Fibroblast of lung (primary cell): ENCODE measurements around the gene ZBTB32. TPM values are rescaled to one million over a fixed set of nuclear protein-coding genes. Genes with fewer than 3 reads are reported as not detected.

Experiments used
- DNase-seq, 2 donors: peaks; one replicate each; pipeline versions ENCODE4 v3.0.0 to v3.0.0-alpha.2; 2010; ENCODE audit warnings: low read depth in 2 of 2
- H2AFZ ChIP-seq: 2 replicates; pipeline ENCODE4 v1.5.1; 2012; ENCODE audit warnings: low read length, control low read depth, inconsistent platforms
- H3K27ac ChIP-seq: 2 replicates; pipeline ENCODE4 v1.5.1; 2011; ENCODE audit warnings: low read length, control low read depth; ENCODE audit not compliant: insufficient read depth
- H3K27me3 ChIP-seq: 2 replicates; pipeline ENCODE4 v1.5.1; 2011; ENCODE audit warnings: mild to moderate bottlenecking, low read length; ENCODE audit not compliant: control insufficient read depth, insufficient read depth
- H3K36me3 ChIP-seq: 2 replicates; pipeline ENCODE4 v1.5.1; 2011; ENCODE audit warnings: low read length; ENCODE audit not compliant: control insufficient read depth, insufficient read depth
- H3K4me1 ChIP-seq: 2 replicates; pipeline ENCODE4 v1.5.1; 2011; ENCODE audit warnings: low read length; ENCODE audit not compliant: control insufficient read depth, insufficient read depth; ENCODE audit errors: extremely low read depth
- H3K4me2 ChIP-seq: 2 replicates; pipeline ENCODE4 v1.5.1; 2011; ENCODE audit warnings: low read length, control low read depth; ENCODE audit not compliant: insufficient read depth; ENCODE audit errors: extremely low read depth
- H3K4me3 ChIP-seq, 4 experiments: fragments of 200-600 bp in 1 of 4; sonication (generic) in 1 of 4; replicated peaks in 1 of 4; 2 replicates each; pipeline ENCODE4 v1.5.1; 2011 to 2016; ENCODE audit warnings: low read length in 4 of 4, low read depth in 3 of 4, mild to moderate bottlenecking in 3 of 4, control low read depth in 2 of 4, inconsistent platforms in 1 of 4, mixed read lengths in 1 of 4; ENCODE audit not compliant: insufficient read depth in 1 of 4; ENCODE audit errors: control extremely low read depth in 1 of 4
- H3K79me2 ChIP-seq: 2 replicates; pipeline ENCODE4 v1.5.1; 2012; ENCODE audit warnings: mild to moderate bottlenecking, low read length, inconsistent platforms; ENCODE audit not compliant: control insufficient read depth, insufficient read depth
- H3K9ac ChIP-seq: 2 replicates; pipeline ENCODE4 v1.5.1; 2011; ENCODE audit warnings: mild to moderate bottlenecking, low read length, control low read depth; ENCODE audit not compliant: insufficient read depth
- H3K9me3 ChIP-seq: 2 replicates; pipeline ENCODE4 v1.5.1; 2012; ENCODE audit warnings: low read depth, low read length; ENCODE audit not compliant: control insufficient read depth, insufficient read depth
- H4K20me1 ChIP-seq: 2 replicates; pipeline ENCODE4 v1.5.1; 2011; ENCODE audit warnings: low read length; ENCODE audit not compliant: control insufficient read depth, insufficient read depth; ENCODE audit errors: extremely low read depth
- EZH2 ChIP-seq: IDR thresholded peaks from 2 replicates; pipeline ENCODE4 v1.5.1; 2012; ENCODE audit warnings: low read length, control low read depth, mild to moderate bottlenecking; ENCODE audit errors: missing control alignments
- polyA plus RNA-seq, 2 donors: library from polyadenylated mRNA; depleted of rRNA in 1 of 2; stranded (reverse) in 1 of 2; unstranded in 1 of 2; fragments of >200 nt; gene quantifications; 2 replicates each; pipeline ENCODE4 v1.2.1, GENCODE V29; 2011 to 2012; ENCODE audit warnings: missing spikeins in 1 of 2
- total RNA-seq: library from RNA; depleted of rRNA; stranded (reverse); fragments of >200 nt; gene quantifications from 2 replicates; pipeline ENCODE4 v1.2.1, GENCODE V29; 2014
- TF ChIP-seq, protein P1 (sequence below), 2 donors: IDR thresholded peaks in 1 of 2; conservative IDR thresholded peaks in 1 of 2; 1 replicate in 1 of 2; 2 replicates in 1 of 2; pipeline ENCODE4 v1.5.1; 2011 to 2012; ENCODE audit warnings: low read length in 2 of 2, control low read depth in 1 of 2, inconsistent platforms in 1 of 2, low read depth in 1 of 2, mild to moderate bottlenecking in 1 of 2

Gene ZBTB32
- total and polyA plus RNA-seq, 2 donors (not counting 1 experiment from before 2014, with no cell fraction given): not detected

DNA sequence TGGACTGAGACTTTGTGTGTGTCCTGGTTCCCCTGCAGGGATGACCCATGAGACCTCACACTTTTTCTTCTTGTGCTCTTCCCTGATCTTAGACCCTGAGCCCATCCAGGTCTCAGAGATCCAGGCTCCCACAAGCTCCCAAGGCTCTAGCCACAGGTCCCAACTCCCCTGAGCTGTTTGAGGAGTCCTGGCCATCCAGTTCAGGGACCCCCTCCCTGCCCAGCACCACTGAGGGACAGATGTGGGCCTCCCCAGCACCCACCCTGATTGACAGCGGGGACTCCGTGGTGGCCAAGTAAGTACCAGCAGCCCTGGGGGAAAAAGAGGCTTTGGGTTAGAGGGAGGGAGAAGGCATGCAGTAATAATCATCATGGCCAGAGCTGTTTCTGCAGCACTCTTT is 55.3 kb downstream of the ZBTB32 start:
- Histone ChIP-seq H3K4me1 (peaks cover 17% of the 10 kb centered on the region), H3K36me3 (peaks cover 17% of the 10 kb centered on the region), H3K79me2 (peaks cover 23% of the 10 kb centered on the region), H2AFZ (no peak overlapping the region), H3K4me3 (peak overlapping the region in 1 of 4 experiments; percentile 98), H3K27ac (peak overlapping the region; percentile 8), H3K27me3 (no peaks in the 10 kb centered on the region), H3K4me2 (no peak overlapping the region), H4K20me1 (no peaks in the 10 kb centered on the region), H3K9ac (no peak overlapping the region), H3K9me3 (no peaks in the 10 kb centered on the region)
- DNase-seq: no peak
- no peak for TF ChIP-seq EZH2
- TF ChIP-seq, protein P1, sequence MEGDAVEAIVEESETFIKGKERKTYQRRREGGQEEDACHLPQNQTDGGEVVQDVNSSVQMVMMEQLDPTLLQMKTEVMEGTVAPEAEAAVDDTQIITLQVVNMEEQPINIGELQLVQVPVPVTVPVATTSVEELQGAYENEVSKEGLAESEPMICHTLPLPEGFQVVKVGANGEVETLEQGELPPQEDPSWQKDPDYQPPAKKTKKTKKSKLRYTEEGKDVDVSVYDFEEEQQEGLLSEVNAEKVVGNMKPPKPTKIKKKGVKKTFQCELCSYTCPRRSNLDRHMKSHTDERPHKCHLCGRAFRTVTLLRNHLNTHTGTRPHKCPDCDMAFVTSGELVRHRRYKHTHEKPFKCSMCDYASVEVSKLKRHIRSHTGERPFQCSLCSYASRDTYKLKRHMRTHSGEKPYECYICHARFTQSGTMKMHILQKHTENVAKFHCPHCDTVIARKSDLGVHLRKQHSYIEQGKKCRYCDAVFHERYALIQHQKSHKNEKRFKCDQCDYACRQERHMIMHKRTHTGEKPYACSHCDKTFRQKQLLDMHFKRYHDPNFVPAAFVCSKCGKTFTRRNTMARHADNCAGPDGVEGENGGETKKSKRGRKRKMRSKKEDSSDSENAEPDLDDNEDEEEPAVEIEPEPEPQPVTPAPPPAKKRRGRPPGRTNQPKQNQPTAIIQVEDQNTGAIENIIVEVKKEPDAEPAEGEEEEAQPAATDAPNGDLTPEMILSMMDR (conservative IDR thresholded peaks at IDR 0.05 in 1 of 2, IDR thresholded peaks at IDR 0.05 in 1 of 2; ENCODE audit: low read depth in 1 of 2, low read length in 2 of 2): no peak

DNA sequence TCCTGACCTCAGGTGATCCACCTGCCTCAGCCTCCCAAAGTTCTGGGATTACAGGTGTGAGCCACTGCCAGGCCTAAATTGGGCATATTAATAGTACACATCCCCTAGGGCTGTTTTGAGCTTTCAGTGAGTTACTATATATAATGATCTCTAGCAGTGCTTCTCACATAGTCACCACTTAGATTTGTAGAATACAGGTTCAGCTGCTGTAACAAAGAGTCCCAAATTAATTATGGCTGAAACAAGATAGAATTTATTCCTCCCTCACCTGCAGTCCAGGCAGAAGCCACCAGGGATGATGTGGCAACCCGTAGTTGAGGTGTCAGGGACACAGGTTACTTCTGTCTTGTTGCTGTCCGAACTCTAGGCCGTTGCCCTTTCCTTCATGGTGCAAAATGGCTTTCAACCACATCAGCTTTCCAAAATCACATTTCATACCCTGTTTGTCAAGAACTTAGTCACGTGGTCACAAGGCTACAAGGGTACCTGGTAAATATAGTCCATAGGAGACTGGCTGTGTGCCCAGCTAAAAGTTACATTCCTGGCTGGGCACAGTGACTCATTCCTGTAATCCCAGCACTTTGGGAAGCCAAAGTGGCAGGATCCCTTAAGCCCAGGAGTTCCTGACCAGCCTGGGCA is 56.5 kb downstream of the ZBTB32 start:
- peaks cover 22% of the 10 kb centered on the region for H3K79me2 ChIP-seq
- H3K36me3 ChIP-seq: peaks cover 21% of the 10 kb centered on the region
- no peak overlapping the region for H3K4me2 ChIP-seq
- no peaks in the 10 kb centered on the region for H3K9me3 ChIP-seq
- H3K9ac ChIP-seq: no peak overlapping the region
- no peak overlapping the region for H3K27ac ChIP-seq
- H3K27me3 ChIP-seq: no peaks in the 10 kb centered on the region
- peaks cover 12% of the 10 kb centered on the region for H3K4me1 ChIP-seq
- H4K20me1 ChIP-seq: no peaks in the 10 kb centered on the region
- TF ChIP-seq, protein P1 (conservative IDR thresholded peaks at IDR 0.05 in 1 of 2, IDR thresholded peaks at IDR 0.05 in 1 of 2; ENCODE audit: low read depth in 1 of 2, low read length in 2 of 2): no peak
- no peak for TF ChIP-seq EZH2
- H3K4me3 ChIP-seq: no peak overlapping the region
- DNase-seq: no peak
- H2AFZ ChIP-seq: no peak overlapping the region

DNA sequence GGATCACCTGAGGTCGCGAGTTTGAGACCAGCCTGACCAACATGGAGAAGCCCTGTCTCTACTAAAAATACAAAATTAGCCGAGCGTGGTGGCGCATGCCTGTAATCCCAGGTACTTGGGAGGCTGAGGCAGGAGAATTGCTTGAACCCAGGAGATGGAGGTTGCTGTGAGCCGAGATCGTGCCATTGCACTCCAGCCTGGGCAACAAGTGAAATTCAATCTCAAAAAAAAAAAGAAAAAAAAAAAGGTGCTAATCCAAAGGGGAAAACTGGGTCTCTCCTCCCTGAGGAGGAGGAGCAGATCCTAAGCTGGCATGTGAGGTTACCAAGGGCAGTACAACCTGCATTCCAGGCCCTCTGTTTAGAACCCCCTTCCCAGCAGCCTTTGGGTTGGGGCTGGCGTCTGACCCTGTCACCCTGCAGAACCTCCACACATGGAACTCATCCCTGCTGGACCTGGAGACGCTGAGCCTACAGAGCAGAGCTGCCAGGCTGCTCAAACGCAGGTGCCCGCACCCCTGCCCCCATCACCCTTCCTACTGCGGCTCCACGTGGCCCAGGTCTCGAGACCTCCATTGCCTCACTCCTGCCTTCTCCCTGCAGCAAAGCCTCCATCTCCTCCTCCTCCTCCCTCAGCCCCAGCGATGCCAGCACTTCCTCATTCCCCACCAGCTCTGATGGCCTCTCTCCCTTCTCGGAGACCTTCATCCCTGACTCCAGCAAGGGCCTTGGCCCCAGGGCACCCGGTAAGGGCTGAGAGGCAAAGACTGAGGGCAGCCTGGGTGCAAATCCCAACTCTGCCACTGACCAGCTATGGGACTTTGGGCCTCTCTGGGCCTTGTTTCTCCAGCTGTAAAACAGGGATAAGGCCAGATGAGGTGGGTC is 60.3 kb downstream of the ZBTB32 start:
- Histone ChIP-seq H3K9ac (no peak overlapping the region), H3K27me3 (no peaks in the 10 kb centered on the region), H3K4me3 (no peak overlapping the region), H4K20me1 (no peaks in the 10 kb centered on the region), H2AFZ (no peak overlapping the region), H3K79me2 (peaks cover 7% of the 10 kb centered on the region), H3K27ac (no peak overlapping the region), H3K4me2 (no peak overlapping the region), H3K4me1 (no peaks in the 10 kb centered on the region), H3K9me3 (no peaks in the 10 kb centered on the region), H3K36me3 (peaks cover 20% of the 10 kb centered on the region)
- no peak for DNase-seq
- no peak for TF ChIP-seq EZH2
- TF ChIP-seq, protein P1 (conservative IDR thresholded peaks at IDR 0.05 in 1 of 2, IDR thresholded peaks at IDR 0.05 in 1 of 2; ENCODE audit: low read depth in 1 of 2, low read length in 2 of 2): no peak
